Measurements from ENCODE around the gene PYCR2. TPM values are rescaled to one million over a fixed set of nuclear protein-coding genes. Genes with fewer than 3 reads are reported as not detected.
"Not testable (repeated sequence)": the region's sequence is repeated elsewhere in the genome, so short reads cannot be mapped to it uniquely, and the experiment has no call there.

PYCR2 gene
- polyA plus RNA-seq, 2 donors = 38.2 to 41.5 TPM

- WGBS, 2 donors = 89 to 93% methylated on average over 18 of the region's 18 CpGs
- no peaks in the 10 kb centered on the region for H3K4me1 ChIP-seq (ENCODE audit: control insufficient read depth in 2 of 2, insufficient read depth in 2 of 2, low read length in 1 of 2)
- no peaks in the 10 kb centered on the region for H3K27me3 ChIP-seq (ENCODE audit: control insufficient read depth in 1 of 2, insufficient read depth in 2 of 2, low read length in 2 of 2)
- no peak overlapping the region for H3K4me3 ChIP-seq (ENCODE audit: low read depth in 1 of 2, low read length in 2 of 2)
- H3K36me3 ChIP-seq (ENCODE audit: control insufficient read depth in 2 of 2, insufficient read depth in 2 of 2, low read length in 1 of 2) = no peaks in the 10 kb centered on the region
- H3K27ac ChIP-seq (ENCODE audit: low read depth in 2 of 2, low read length in 1 of 2) = no peak overlapping the region
- no peaks in the 10 kb centered on the region for H3K9me3 ChIP-seq (ENCODE audit: control insufficient read depth in 2 of 2, insufficient read depth in 1 of 2, low read depth in 1 of 2, low read length in 1 of 2)
Observed at GRCh38 chr1:225888289-225888897, 35.7 kb downstream of the PYCR2 start.

DNA sequence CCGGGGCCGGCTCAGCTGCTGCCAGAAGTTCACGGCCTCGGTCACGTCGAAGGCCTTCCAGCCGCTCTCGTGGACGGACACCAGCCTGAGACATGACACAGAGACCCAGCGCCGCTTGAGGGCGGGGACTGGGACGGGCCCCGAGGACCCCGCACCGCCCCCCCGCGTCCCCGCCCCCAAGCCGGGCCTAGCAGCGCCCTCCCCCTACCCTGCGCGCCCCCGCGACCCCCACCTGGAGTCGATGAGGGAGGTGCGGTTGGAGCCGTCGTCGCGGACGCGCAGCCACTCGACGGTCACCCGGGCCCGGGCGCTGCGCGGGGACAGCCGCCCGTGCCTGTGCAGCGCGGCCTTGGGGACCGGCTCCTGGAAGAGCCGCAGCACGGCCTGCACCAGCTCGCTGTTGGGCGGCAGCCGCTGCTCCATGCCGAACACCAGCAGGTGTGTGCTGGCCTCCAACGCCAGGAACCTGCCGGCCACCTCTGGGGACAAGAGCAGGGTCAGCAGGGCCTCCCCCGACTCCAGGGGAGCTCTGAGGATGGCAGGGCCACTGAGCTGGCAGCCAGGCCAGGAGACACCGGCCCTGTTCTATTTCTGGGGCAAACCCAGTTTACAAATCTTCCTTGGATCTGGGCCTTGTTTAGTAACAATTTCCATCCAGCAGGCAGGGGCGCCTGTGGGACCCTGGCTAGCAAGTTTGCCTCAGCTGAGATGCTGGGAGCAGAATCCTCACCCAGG is 36.3 kb downstream of the PYCR2 start:
- WGBS, 2 donors = 37 to 38% methylated on average over 17 to 51 of the region's 56 CpGs
- not testable (repeated sequence) for H3K9me3 ChIP-seq (ENCODE audit: control insufficient read depth in 2 of 2, insufficient read depth in 1 of 2, low read depth in 1 of 2, low read length in 1 of 2); H3K27ac ChIP-seq (ENCODE audit: low read depth in 2 of 2, low read length in 1 of 2); H3K36me3 ChIP-seq (ENCODE audit: control insufficient read depth in 2 of 2, insufficient read depth in 2 of 2, low read length in 1 of 2); H3K4me3 ChIP-seq (ENCODE audit: low read depth in 1 of 2, low read length in 2 of 2); H3K27me3 ChIP-seq (ENCODE audit: control insufficient read depth in 1 of 2, insufficient read depth in 2 of 2, low read length in 2 of 2); H3K4me1 ChIP-seq (ENCODE audit: control insufficient read depth in 2 of 2, insufficient read depth in 2 of 2, low read length in 1 of 2)

DNA sequence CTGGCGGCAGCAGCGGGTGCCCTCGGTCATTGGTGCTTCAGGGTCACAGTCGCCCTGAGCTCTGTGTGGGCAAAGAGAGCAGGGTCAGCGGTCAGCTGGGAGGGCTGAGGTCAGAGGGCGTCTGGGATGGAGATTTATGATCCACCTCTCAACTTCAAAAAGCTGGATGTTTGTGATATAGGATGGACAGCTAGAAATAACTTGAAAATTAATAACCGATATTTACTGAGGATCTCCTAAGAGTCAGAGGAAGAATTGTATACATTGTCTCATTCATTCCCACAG is 37.1 kb downstream of the PYCR2 start:
- Histone ChIP-seq H3K36me3 (ENCODE audit: control insufficient read depth in 2 of 2, insufficient read depth in 2 of 2, low read length in 1 of 2) (no peaks in the 10 kb centered on the region), H3K27me3 (ENCODE audit: control insufficient read depth in 1 of 2, insufficient read depth in 2 of 2, low read length in 2 of 2) (no peaks in the 10 kb centered on the region), H3K27ac (ENCODE audit: low read depth in 2 of 2, low read length in 1 of 2) (no peak overlapping the region), H3K4me3 (ENCODE audit: low read depth in 1 of 2, low read length in 2 of 2) (no peak overlapping the region), H3K4me1 (ENCODE audit: control insufficient read depth in 2 of 2, insufficient read depth in 2 of 2, low read length in 1 of 2) (no peaks in the 10 kb centered on the region), H3K9me3 (ENCODE audit: control insufficient read depth in 2 of 2, insufficient read depth in 1 of 2, low read depth in 1 of 2, low read length in 1 of 2) (no peaks in the 10 kb centered on the region)
- WGBS, 2 donors = 94 to 95% methylated on average over 6 to 7 of the region's 7 CpGs

DNA sequence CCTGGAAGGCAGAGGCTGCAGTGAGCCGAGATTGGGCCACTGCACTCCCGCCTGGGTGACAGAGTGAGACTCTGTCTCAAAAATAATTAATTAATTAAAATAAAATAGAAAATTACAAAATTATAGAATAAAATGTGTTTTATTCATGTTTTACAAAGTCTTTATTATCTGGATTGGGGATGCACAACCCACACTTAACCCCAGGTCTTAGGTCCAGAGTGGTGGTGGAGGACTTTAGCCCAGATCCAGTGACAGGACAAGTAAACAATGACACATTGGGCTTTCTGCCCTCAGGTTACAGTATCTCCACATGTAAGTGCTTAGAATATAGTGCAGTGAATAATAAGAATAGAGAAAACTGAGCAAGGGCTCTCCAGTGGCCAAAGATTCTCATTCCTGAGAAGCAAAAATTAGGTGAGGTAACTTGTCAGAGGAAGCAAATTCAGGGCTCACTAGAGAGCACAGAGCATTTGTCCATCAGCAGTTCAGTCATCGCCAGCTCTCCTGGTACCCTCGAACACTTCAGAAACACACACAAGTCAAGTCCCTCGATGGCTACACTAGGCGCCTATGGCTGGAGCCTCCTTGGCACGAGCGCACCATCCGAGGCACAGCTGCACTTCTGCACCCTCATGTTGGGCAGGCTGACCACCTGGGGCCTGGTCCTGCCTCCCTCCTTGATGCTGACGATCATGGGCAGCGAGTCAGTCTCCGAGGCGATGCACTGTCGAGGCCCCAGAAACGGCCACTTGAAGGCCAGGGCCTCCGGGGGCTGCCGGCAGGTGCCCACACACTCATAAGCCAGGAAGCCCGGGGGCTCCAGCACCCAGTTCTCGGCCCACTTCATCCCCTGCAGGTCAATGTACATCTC is 37.7 kb downstream of the PYCR2 start:
- no peak overlapping the region for H3K4me3 ChIP-seq (ENCODE audit: low read depth in 1 of 2, low read length in 2 of 2)
- 91 to 93% methylated on average over 19 of the region's 19 CpGs for WGBS, 2 donors

DNA sequence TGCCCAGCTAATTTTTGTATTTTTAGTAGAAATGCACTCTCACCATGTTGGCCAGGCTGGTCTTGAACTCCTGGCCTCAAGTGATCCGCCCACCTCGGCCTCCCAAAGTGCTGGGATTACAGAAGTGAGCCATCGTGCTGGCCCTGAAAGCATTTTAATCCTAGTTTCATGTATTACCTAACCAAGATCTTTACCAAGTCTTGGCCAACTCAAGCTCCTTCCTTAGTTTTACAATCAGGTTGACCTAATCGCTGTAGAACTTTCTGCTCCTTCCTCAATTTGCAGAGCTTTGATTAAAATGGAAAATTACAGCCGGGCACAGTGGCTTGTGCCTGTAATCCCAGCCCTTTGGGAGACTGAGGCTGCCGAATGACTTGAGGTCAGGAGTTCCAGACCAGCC is 38.7 kb downstream of the PYCR2 start:
- Histone ChIP-seq H3K36me3 (ENCODE audit: control insufficient read depth in 2 of 2, insufficient read depth in 2 of 2, low read length in 1 of 2) (no peaks in the 10 kb centered on the region), H3K4me1 (ENCODE audit: control insufficient read depth in 2 of 2, insufficient read depth in 2 of 2, low read length in 1 of 2) (peaks cover 3 to 7% of the 10 kb centered on the region in 2 donors), H3K27ac (ENCODE audit: low read depth in 2 of 2, low read length in 1 of 2) (no peak overlapping the region), H3K4me3 (ENCODE audit: low read depth in 1 of 2, low read length in 2 of 2) (no peak overlapping the region), H3K9me3 (ENCODE audit: control insufficient read depth in 2 of 2, insufficient read depth in 1 of 2, low read depth in 1 of 2, low read length in 1 of 2) (no peaks in the 10 kb centered on the region), H3K27me3 (ENCODE audit: control insufficient read depth in 1 of 2, insufficient read depth in 2 of 2, low read length in 2 of 2) (no peaks in the 10 kb centered on the region)
- WGBS, 2 donors = 93% methylated on average over 6 of the region's 6 CpGs

More for the DNA sequence above, 37.7 kb downstream of the PYCR2 start:
- Histone ChIP-seq H3K27ac (ENCODE audit: low read depth in 2 of 2, low read length in 1 of 2) (no peak overlapping the region), H3K36me3 (ENCODE audit: control insufficient read depth in 2 of 2, insufficient read depth in 2 of 2, low read length in 1 of 2) (no peaks in the 10 kb centered on the region), H3K27me3 (ENCODE audit: control insufficient read depth in 1 of 2, insufficient read depth in 2 of 2, low read length in 2 of 2) (no peaks in the 10 kb centered on the region), H3K4me1 (ENCODE audit: control insufficient read depth in 2 of 2, insufficient read depth in 2 of 2, low read length in 1 of 2) (peaks cover 0 to under 1% of the 10 kb centered on the region in 2 donors), H3K9me3 (ENCODE audit: control insufficient read depth in 2 of 2, insufficient read depth in 1 of 2, low read depth in 1 of 2, low read length in 1 of 2) (no peaks in the 10 kb centered on the region)

DNA sequence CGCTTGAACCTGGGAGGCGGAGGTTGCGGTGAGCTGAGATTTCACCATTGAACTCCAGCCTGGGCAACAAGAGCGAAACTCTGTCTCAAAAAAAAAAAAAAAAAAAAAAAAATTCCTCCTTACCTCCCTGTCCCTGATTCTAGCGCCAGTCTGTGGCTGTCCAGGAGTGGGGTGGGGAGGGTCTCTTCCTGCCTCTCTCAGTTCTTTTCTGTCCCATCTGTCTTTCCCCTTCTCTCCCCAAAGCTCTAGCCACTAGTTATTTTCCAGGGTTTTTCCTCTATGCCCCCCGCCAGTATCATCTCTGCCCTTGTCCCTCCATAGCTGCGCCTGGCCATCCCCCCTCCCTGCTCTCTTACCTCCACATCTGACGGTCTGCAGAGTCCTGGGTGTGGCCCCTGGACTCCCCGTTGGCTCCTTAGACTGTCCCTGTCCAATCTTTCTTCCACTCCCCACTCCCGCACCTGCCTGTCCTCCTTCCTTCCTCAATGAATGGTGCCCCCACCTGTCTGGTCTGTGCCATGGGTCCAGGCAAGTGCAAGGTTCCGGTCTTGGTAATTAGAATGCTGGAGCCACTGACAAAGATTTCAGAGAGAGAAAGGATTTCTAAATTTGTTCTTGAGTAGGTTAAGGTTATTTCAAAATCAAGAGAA is 40.3 kb downstream of the PYCR2 start:
- H3K4me3 ChIP-seq (ENCODE audit: low read depth in 1 of 2, low read length in 2 of 2) = no peak overlapping the region
- H3K36me3 ChIP-seq (ENCODE audit: control insufficient read depth in 2 of 2, insufficient read depth in 2 of 2, low read length in 1 of 2) = peaks cover 0 to 2% of the 10 kb centered on the region in 2 donors
- 80 to 88% methylated on average over 10 of the region's 11 CpGs for WGBS, 2 donors
- peaks cover 6 to 19% of the 10 kb centered on the region in 2 donors for H3K4me1 ChIP-seq (ENCODE audit: control insufficient read depth in 2 of 2, insufficient read depth in 2 of 2, low read length in 1 of 2)
- H3K9me3 ChIP-seq (ENCODE audit: control insufficient read depth in 2 of 2, insufficient read depth in 1 of 2, low read depth in 1 of 2, low read length in 1 of 2) = no peaks in the 10 kb centered on the region
- no peak overlapping the region for H3K27ac ChIP-seq (ENCODE audit: low read depth in 2 of 2, low read length in 1 of 2)
- H3K27me3 ChIP-seq (ENCODE audit: control insufficient read depth in 1 of 2, insufficient read depth in 2 of 2, low read length in 2 of 2) = no peaks in the 10 kb centered on the region

DNA sequence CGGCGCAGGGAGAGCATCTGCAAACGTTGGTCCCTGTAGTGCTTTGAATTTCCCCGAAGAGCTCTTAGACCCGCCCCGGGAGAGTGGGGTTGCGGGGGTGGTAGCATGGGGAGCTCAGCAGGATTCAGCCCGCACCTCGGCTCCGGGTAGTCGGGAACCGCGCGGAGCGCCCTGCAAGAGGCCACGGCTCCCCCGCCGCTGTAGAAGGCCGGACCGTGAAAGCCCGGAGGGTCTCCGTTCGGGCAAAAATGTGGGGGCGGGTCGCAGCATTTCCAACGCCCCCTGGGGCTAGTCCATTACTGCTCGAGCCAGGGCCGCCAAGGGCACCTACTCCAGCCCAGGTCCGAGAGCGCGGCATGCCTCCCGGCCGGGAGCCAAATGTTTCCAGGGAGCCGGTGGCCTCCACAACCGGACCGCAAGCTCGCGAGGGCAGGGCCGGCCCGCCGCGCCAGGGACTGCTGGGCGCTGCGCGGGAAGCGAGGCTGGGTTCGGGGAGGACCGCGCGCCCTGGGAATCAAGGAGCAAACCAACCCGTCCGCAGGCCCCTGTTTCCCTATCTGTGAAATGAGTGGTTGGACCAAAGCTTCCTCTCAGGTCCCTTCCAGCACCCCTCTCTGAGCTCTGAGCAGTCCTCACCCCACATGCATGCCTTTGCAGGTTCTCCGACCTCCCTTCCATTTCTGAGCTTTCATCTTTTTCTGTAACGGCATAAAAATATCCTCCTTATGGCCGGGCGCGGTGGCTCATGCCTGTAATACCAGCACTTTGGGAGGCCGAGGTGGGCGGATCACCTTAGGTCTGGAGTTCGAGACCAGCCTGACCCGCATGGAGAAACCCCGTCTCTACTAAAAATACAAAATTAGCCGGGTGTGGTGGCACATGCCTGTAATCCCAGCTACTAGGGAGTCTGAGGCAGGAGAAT is 41.1 kb downstream of the PYCR2 start:
- 5% methylated on average over 54 to 63 of the region's 63 CpGs for WGBS, 2 donors
- Histone ChIP-seq H3K36me3 (ENCODE audit: control insufficient read depth in 2 of 2, insufficient read depth in 2 of 2, low read length in 1 of 2) (peaks cover 0 to 2% of the 10 kb centered on the region in 2 donors), H3K4me1 (ENCODE audit: control insufficient read depth in 2 of 2, insufficient read depth in 2 of 2, low read length in 1 of 2) (peaks cover 9 to 21% of the 10 kb centered on the region in 2 donors), H3K27ac (ENCODE audit: low read depth in 2 of 2, low read length in 1 of 2) (peak overlapping the region; percentile 82 to 88), H3K9me3 (ENCODE audit: control insufficient read depth in 2 of 2, insufficient read depth in 1 of 2, low read depth in 1 of 2, low read length in 1 of 2) (no peaks in the 10 kb centered on the region), H3K27me3 (ENCODE audit: control insufficient read depth in 1 of 2, insufficient read depth in 2 of 2, low read length in 2 of 2) (no peaks in the 10 kb centered on the region), H3K4me3 (ENCODE audit: low read depth in 1 of 2, low read length in 2 of 2) (peak overlapping the region; percentile 90 to 98)

GRCh38 chr1:225881959-225882693 is 41.9 kb downstream of the PYCR2 start, which contains the start of gene TMEM63A:
Gene TMEM63A, minus strand, starts transcription at chr1:225882380. Its CDS starts 4,800 bp downstream, at chr1:225877580.
- peaks cover 9 to 23% of the 10 kb centered on the region in 2 donors for H3K4me1 ChIP-seq (ENCODE audit: control insufficient read depth in 2 of 2, insufficient read depth in 2 of 2, low read length in 1 of 2)
- peaks cover 0 to 5% of the 10 kb centered on the region in 2 donors for H3K36me3 ChIP-seq (ENCODE audit: control insufficient read depth in 2 of 2, insufficient read depth in 2 of 2, low read length in 1 of 2)
- no peaks in the 10 kb centered on the region for H3K27me3 ChIP-seq (ENCODE audit: control insufficient read depth in 1 of 2, insufficient read depth in 2 of 2, low read length in 2 of 2)
- 0 to 1% methylated on average over 55 to 64 of the region's 64 CpGs for WGBS, 2 donors
- peak within 1 kb of the TSS; percentile 82 to 88 for H3K27ac ChIP-seq (ENCODE audit: low read depth in 2 of 2, low read length in 1 of 2)
- H3K9me3 ChIP-seq (ENCODE audit: control insufficient read depth in 2 of 2, insufficient read depth in 1 of 2, low read depth in 1 of 2, low read length in 1 of 2) = no peaks in the 10 kb centered on the region
- peak within 1 kb of the TSS; percentile 90 to 98 for H3K4me3 ChIP-seq (ENCODE audit: low read depth in 1 of 2, low read length in 2 of 2)
